NCI-H2081 (cell line): ENCODE measurements around the gene ABHD4.
"Not testable (repeated sequence)": the region's sequence is repeated elsewhere in the genome, so short reads cannot be mapped to it uniquely, and the experiment has no call there.

Experiments
- DNase-seq, 2 experiments: peaks; one replicate each; lab custom pipeline; 2025; lab: John Stamatoyannopoulos, UW

Gene ABHD4

DNA sequence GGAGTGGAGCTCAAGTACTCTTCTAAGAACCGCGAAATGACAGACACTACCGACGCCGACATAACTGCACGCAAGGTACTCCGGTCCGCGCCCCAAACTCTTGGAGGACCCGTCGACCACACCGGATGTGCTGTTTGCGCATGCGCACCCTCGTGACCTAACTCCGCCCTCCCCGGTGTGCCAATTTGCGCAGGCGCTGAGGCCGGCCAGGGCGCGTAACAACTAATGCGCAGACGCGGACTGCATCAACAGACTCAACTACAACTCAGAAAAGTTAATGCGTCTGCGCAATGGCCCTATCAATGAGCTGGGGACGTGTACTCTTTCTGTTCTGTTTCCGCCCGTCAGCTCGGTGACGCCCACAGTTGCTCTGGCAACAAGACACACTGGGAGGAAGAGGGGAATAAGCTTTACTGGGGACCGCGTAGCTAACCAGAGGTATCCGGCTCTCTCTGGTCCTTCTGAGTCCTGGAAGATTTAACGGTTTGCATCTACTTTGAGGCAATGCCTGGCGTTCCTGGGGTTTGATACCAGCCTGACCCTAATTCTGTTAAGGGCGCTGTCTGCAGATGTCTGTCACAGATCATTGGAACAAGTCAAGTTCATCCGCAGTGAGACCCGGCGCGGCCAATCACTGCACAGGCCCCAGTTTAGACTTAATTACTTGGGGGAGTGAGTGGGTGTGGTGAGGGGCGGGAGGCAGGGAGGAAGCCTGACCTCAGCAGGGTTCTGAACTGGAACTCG, 8.8 kb upstream of the ABHD4 start, which contains the start of gene DAD1:
Gene DAD1, minus strand, starts transcription at position 129 of the 744 bp plus-strand sequence. Its CDS starts 67 bp downstream, at position 62.
- DNase-seq = peak; percentile 98

DNA sequence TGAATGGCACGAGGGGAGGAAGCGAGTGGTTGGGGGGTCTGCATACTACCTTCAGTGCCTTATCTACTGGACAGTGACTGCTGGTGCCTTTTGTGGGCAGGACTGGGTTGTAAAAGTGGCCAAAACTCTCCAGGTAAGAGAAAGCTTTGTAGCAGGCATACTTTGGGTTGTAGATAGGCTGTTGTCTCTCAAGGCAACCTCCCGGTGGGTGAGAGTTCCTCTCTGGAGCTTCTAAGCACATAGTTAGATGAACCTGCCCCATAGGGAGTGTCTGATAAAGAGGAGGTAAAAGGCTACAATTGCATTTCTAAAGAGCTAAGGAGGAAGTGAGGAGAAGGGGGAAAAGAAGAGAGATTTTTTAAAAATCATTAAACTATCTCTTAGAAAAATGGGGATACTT, 4.9 kb upstream of the ABHD4 start:
- no peak for DNase-seq

DNA sequence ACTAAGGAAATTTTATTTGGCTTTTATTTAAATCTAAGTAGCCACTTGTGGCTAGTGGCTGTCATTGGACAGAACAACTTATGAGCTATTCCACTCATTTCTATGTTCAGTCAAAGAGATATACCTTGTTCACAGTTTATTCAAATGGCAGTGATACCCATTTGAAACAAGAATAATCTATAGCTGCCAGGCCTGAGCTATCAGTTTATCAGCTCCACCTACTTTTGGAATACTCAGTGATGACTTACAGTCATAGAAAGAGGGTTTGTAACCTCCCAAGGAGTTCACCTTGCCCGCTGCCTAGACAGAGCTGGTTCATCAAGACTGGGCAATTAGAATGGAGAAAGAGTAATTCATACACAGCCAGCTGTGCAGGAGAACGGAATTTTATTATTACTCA, 4.5 kb upstream of the ABHD4 start:
- DNase-seq = no peak

DNA sequence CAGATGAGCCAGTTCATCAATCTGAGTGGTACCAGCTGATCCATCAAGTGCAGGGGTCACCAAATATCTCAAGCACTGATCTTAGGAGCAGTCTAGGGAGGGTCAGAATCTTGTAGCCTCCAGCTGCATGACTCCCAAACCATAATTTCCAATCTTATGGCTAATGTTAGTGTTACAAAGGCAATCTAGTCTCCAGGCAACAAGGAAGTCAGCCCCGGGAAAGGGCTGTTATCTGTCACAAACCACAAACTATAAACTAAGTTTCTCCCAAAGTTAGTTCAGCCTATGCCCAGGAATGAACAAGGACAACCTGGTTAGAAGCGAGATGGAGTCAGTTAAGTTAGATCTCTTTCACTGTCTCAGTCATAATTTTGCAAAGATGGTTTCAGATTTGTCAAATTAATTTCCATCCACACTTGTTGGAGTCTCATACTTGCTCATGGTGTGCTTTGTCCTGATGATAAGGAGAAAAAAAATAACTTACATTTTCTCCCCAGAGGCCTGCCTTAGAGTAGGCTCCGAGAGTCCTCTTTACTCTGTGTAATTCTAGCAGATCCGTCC, 3.9 kb upstream of the ABHD4 start:
- DNase-seq = no peak

DNA sequence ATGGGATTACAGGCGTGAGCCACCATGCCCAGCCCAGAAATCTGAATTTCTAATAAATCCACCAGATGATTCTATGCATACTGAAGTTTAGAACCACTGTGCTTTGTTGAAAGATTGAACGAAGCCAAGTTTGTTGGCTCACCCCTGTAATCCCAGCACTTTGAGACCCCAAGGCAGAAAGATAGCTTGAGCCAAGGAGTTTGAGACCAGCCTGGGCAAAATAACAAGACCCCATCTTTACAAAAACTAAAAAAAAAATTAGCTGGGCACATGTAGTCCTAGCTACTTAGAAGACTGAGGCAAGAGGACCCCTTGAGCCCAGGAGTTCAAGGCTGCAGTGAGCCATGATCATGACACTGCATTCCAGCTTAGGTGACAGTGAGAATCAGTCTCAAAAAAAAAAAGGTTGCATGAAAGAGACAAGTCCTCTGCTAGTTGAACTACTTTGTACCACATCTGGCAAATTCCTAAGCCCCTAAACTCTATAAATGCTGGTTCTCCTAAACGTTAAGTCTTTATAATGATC, 1.7 kb upstream of the ABHD4 start:
- DNase-seq = no peak

DNA sequence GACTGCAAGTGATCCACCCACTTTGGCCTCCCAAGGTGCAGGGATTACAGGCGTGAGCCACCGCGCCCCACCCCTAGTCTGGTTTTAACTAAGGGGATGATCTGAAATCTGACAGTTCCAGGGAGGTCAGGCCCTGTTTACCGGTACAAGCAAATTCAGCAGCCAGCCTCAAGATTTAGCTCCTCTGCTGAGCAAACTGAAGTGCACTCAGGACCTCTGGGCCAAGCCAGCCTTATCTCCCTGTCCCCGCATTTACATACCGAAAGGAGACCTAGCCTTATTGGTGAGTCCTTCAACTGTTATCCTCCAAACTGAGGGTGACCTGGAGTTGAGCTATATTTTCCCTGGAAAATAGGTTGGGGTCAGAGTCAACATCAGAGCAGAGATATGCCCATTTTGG, 835 bp upstream of the ABHD4 start:
- no peak for DNase-seq

DNA sequence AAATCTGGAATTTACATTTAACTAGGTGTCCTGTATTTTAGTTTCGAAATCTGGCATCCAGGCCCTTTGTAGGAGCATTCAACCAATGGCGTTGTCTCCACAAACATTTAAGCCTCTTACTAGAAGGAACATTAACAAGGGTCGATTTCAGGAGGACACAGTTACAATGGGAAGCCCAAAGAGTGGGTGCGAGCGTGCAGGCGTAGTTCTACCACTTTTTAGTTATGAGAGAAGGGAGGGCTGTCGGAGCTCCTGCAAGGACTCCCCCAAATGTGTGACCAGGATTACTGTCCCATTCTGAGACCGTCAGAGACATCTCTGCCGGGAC, 365 bp upstream of the ABHD4 start:
- no peak for DNase-seq

DNA sequence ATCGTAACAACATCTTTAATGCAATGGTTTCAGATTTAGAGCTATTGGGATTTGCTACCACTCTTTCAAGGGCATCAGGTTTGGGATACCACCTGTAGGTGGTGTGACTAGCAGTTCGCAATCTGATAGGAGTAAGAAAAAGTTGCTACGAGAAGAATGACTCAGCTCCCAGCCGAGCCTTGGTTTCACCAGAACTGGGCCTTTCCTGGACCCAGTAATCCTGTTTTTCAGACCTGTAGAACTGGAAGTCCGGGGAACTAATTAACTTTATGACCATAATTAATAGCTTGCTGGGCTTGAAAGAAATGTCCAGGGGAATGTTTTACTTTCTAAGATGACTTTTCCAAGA, 770 bp downstream of the ABHD4 start:
- peak in 1 of 2 experiments; percentile 4 for DNase-seq

DNA sequence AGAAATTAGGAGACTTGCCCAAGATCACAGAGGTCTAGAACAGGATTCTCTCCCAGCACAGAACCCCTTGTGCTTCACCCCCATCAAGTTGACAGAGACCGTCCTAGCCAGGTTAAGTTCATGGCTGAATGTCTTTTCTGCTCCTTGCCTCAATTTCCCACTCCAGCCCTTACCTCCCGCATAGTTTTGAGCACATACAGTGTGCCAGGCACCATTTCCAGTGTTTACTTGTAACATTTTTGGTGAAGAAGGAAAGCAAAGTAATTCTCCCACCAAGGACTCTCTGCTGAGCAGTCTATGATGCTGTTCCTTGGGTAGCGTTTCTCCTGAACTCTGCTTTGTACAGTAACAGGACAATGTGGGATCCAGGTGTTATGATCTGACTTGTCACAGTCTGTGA, 1.2 kb downstream of the ABHD4 start:
- DNase-seq = no peak

DNA sequence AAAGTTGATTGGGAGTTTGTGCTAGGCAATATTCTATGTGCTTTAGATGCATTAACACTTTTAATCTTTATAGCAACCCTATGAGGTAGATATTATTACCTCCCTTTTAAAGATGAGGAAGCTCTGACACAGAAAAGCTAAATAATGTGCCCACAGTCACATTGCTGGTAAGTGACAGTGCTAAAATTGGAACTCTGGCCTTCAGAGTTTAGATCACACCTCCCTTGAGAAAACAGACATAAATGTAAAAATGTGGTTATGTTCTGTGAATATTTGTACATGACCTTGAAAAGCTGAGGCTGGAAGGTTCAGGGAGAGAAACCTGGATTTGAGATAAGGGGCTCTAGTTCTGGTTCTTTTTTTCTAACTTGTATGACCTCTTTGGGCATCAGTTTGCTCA, 1.9 kb downstream of the ABHD4 start:
- DNase-seq = no peak

DNA sequence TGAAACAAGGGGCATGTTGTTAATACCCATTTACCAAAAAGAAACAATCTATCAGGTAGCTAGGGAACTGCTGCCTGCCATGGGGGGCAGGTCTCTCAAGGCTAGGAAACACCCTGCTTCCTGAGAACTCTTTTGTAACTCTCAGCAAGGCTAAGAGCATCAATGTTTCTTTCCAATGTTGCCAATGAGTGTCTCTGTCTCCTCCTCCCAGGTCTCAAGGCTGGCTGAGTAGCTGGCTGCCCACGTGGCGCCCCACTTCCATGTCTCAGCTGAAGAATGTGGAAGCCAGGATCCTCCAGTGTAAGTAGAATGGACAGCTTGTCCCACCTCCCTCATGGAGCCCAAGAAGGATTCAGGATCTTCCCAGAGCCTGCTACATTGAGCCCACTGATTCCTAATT, 3.4 kb downstream of the ABHD4 start:
- DNase-seq = no peak

DNA sequence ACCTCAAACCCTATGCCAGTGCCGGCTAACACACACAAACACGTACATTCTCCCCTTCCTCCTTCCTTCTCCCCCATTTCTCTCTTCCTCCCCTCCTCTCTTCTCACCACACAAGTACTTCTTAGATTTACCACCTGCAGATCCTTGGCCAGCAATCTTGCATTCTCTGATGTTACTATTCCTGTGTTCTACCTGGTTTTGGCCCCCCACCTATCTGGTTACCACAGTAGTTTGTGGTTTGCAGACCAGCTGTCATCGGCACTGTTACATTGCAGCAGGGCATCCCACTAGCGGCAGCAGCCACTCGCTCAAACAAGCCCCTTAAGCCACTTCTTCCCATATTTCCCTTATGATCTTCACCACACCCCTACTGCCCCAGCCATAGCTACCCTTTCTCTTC, 3.9 kb downstream of the ABHD4 start:
- no peak for DNase-seq

DNA sequence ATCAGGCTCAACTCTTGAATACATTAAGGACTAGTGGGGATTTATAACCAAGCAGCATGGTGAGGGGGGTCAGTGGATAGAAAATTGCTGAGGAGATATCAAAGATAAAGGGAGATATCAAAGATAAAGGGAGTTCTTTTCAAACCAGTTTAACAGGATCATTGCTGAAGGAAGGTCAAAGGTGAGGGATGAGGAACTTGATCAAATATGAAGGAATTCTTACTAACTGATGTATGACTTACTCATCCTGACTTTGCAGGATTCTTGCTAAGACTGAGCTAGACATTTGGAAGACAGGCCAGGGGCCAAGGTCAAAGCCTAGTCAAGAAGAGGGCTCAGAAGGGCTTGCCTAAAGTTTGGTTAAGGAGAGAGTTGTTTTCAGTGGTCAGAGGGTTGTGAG, 4.8 kb downstream of the ABHD4 start:
- no peak for DNase-seq

DNA sequence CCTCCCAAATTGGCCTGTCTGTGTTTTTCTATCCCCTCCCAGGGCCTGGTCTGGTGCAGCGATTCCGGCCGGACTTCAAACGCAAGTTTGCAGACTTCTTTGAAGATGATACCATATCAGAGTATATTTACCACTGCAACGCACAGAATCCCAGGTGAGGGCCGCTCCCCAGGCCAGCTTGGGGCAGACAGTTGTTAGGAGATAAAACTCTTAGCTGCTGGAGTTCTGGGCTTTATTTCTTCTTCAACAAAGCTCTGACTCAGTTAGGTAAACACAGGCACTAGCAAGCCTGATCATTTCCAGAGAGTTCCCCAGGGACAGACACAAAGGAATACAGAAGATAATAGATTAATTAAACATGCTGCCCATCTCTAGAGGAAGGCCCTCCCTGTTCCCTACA, 8.3 kb downstream of the ABHD4 start:
- peak; percentile 20 to 23 for DNase-seq

DNA sequence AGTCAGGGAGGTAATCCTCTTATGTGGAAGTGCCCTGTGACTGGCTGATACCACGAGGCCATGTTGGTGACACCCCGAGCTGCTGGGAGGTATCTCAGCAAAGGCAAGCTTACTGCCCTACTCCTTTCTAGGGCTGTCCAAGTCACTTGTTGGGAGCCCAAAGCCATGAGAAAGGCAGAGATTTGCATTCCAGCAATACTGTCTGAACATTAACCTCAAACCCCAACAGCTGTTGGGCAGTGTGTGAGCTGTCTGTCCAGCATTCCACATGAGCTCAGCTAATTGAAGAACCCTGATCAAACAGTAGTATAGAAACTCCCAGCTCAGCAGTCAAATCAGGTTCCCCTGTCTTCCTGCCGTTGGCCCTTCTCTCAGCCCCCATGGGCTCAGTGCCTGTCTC, 9.2 kb downstream of the ABHD4 start:
- DNase-seq = no peak

DNA sequence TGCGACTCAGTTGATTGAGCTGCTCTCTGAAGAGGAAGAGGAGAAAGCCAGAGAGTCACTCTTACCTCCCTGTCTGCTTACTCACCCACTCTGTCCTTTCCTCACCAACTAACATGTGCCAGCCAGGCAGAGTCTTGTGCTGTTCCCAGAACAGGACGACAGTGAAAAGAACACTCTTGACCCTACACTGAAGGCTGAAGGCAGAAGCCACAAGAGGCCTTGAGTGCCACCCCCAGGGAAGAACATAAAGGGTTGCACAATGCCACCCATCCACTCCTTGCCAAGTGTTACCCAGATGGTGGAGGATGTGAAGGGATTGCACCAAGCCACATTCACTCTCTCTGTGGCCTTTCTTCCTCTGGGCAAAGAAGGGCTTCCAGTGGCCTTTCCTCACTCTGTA, 12.8 kb downstream of the ABHD4 start:
- no peak for DNase-seq

DNA sequence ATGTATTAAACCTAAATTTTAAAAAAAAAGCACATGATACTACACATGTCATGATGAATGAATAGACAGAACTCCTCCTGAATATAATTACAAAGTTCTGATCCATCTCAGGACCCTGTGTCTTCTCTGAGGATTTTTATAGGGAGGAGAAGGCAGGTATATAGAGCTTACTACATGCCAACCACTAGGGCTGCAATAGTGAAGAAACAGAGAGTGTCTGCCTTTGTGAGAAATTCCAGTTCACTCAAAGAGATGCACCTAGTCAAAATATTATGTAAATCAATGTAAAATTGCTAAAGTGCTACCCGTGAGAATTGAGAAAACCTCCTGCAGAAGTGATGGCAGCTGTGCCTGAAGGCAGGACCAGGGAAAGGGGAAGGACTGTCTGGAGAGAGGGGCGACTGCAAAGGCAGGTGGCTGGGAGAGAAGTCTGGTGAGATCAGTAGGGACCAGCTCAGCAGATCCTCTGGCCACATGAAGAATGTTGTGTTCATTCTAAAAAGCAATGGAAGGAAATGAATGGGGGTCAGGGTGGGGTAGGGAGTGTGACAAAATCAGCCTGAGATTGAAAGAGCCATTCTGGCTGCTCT, 15.1 kb downstream of the ABHD4 start:
- DNase-seq = no peak

DNA sequence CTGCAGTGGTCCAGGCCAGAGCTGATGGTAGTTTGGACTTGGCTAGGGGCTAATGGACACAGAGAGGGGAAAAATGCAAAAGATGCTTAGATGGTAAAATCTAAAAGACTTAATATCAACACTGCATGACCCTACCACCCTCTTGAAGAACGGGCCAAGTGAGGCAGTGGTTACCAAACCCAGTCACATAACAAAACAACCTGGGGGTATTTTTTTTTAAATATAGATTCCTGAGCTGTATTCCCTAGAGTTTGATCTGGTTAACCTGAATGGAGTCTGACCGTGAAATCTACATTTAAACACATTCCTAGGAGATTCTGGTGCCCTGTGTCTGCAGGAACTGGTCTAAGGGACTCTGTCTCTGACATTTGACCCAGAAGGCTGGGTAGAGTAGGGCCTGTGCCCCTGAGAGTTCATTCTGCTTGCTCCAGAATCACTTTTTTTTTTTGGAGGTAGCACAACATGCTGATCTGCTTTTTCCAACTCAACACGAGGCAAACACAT, 15.7 kb downstream of the ABHD4 start:
- DNase-seq = no peak

DNA sequence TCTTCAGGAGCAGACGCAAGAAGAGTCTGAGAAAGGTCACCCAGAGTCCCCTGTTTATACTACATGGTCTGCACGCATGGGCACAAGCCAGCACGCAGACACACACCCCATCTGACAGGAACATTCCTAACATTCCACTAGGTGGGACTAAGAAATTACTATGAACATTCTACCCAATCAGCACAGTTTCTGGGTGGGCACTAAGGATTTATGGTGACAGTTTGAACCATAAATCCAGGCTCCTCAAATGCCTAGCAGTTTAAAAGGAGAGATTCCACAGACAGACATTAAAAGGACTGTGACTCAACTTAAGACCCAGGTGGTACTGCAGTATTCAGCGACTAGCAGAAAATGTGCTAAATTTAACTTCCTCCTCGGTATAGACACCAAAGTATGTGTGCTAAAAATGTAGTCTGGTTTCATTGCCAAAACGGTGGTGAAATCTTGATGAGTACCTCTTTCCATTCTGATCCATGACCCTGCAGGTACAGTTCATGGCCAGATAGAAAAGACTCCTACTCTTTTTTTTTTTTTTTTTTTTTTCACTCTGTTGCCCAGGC, 16.2 kb downstream of the ABHD4 start:
- DNase-seq = no peak

DNA sequence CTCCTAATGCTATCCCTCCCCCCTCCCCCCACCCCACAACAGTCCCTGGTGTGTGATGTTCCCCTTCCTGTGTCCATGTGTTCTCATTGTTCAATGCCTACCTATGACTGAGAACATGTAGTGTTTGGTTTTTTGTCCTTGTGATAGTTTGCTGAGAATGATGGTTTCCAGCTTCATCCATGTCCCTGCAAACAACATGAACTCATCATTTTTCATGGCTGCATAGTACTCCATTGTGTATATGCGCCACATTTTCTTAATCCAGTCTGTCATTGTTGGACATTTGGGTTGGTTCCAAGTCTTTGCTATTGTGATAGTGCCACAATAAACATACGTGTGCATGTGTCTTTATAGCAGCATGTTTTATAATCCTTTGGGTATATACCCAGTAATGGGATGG, 17.7 kb downstream of the ABHD4 start:
- DNase-seq = not testable (repeated sequence)

DNA sequence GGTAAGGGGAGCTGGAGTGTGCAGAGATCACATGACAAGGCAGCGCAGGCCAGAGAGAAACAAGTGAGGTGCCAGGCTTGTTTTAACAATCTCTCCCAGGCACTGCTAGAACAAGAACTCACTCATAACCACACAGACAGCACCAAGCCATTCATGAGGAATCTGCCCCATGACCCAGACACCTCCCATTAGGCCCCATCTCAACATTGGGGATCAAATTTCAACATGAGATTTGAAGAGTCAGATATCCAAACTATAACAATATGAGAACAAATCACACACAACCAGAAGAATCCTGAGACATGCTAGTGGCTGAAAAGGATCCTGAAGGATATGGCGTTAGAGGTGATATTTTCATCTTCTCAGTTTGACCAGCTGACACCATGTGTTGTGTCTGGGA, 24.2 kb downstream of the ABHD4 start:
- DNase-seq = no peak

DNA sequence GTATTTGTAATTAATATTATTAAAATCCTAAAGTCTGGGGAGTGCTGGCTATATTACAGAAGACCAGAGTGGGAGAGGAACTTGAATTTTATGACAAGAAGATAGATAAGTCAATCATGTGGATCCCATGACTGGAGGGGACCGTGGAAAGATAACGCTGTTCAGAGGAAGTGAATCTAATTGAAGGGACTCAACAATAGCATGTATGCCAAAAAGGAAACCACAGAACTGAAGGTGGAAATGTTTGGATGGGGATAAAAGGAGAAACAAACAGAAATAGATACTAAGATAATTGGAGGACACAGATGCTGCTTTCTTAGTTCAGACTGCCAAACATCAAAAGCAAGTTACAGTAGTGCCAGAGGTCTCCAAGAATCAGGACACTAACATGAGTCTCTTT, 24.9 kb downstream of the ABHD4 start:
- DNase-seq = no peak

DNA sequence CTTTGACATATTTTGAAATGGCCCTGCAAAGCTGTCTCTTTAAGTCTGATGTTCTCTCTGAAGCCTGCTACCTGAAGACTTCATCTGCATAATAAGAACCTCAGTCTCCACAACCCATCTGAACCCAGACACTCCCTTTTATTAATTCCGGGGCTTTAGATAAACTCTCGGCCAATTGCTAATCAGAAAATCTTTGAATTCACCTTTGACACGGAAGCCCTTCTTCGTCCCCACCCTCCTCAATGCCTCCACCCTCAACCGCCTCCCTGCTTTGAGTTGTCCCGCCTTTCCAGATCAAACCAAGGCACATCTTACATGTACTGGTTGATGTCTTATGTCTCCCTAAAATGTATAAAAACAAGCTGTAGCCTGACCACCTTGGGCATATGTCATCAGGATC, 28.5 kb downstream of the ABHD4 start:
- no peak for DNase-seq
